HepG2 (cell line): ENCODE results near the gene GRK3. TPM values are rescaled to one million over a fixed set of nuclear protein-coding genes. Genes with fewer than 3 reads are reported as not detected.

ENCODE experiments used
- ATAC-seq: fragments of 200-7000 bp; cut with Tn5 transposase; 3 replicates; pipeline ENCODE4 v1.9.1; 2020; ENCODE audit warnings: mild to moderate bottlenecking, moderate library complexity
- BruUV-seq: library from RNA; stranded (reverse); fragments of 400-500 nt; replicated peaks from 2 replicates; lab custom pipeline; 2021; lab: Mats Ljungman, UMichigan
- CTCF ChIA-PET: fragments of 300-600 bp; formaldehyde crosslinking; extraction: SDS; loops from one replicate; lab custom pipeline; 2021; ENCODE audit warnings: low total read pairs, inconsistent platforms, low intra/inter-chr PET ratio; lab: Yijun Ruan, JAX
- POLR2A ChIA-PET: fragments of 350-600 bp; sonication (Branson Sonifier 250); formaldehyde crosslinking; loops from one replicate; lab custom pipeline; 2020; ENCODE audit warnings: antibody characterized with exemption, inconsistent platforms; lab: Yijun Ruan, JAX
- DNase-seq: peaks from one replicate; pipeline ENCODE4 v3.0.0-alpha.2; 2015; ENCODE audit warnings: low spot score
- FAIRE-seq: peaks from 3 replicates; lab custom pipeline; 2011; peaks lifted over from hg19 to GRCh38; lab: Jason Lieb, UNC
- H2AFZ ChIP-seq: one replicate; pipeline ENCODE4 v1.6.1; 2011; ENCODE audit warnings: low read length, inconsistent platforms
- H3K27ac ChIP-seq: fragments of 300-600 bp; 3 replicates; pipeline ENCODE4 v1.8.0; 2011; ENCODE audit warnings: mixed run types, mild to moderate bottlenecking, mixed read lengths, low read length, inconsistent platforms; ENCODE audit not compliant: insufficient read depth; ENCODE audit errors: extremely low read length
- H3K27me3 ChIP-seq, 2 experiments: fragments of 200-600 bp in 1 of 2; 2 replicates in 1 of 2; 3 replicates in 1 of 2; pipeline versions ENCODE4 v1.6.0 to v1.8.0; 2011; ENCODE audit warnings: low read length in 2 of 2, mild to moderate bottlenecking in 2 of 2, moderate library complexity in 2 of 2, inconsistent platforms in 1 of 2; ENCODE audit not compliant: insufficient read depth in 2 of 2, control insufficient read depth in 1 of 2
- H3K36me3 ChIP-seq, 2 experiments: fragments of 200-600 bp in 1 of 2; replicated peaks in 1 of 2; 2 replicates in 1 of 2; 3 replicates in 1 of 2; pipeline versions ENCODE4 v1.5.1 to v1.8.0; 2011; ENCODE audit warnings: low read length in 2 of 2, inconsistent platforms in 1 of 2; ENCODE audit not compliant: insufficient read depth in 2 of 2, control insufficient read depth in 1 of 2
- H3K4me1 ChIP-seq: 2 replicates; pipeline ENCODE4 v1.5.1; 2012; ENCODE audit warnings: low read length, inconsistent platforms; ENCODE audit not compliant: insufficient read depth
- H3K4me2 ChIP-seq: 2 replicates; pipeline ENCODE4 v1.6.0; 2011; ENCODE audit warnings: low read depth, low read length, inconsistent platforms
- H3K4me3 ChIP-seq, 3 experiments: fragments of 200-600 bp in 1 of 3; sonication (generic), shearing (Covaris generic) in 1 of 3; replicated peaks in 1 of 3; 2 replicates each; pipeline ENCODE4 v1.5.1; 2011 to 2016; ENCODE audit warnings: low read length in 3 of 3, inconsistent platforms in 2 of 3, low read depth in 2 of 3, mild to moderate bottlenecking in 2 of 3, control low read depth in 1 of 3, mixed read lengths in 1 of 3; ENCODE audit not compliant: insufficient read depth in 1 of 3
- H3K79me2 ChIP-seq: one replicate; pipeline ENCODE4 v1.6.1; 2011; ENCODE audit warnings: low read length, inconsistent platforms; ENCODE audit not compliant: insufficient read depth
- H3K9ac ChIP-seq: 2 replicates; pipeline ENCODE4 v1.6.0; 2011; ENCODE audit warnings: mild to moderate bottlenecking, low read depth, low read length, inconsistent platforms; ENCODE audit not compliant: insufficient read depth
- H3K9me3 ChIP-seq: 2 replicates; pipeline ENCODE4 v1.5.1; 2012; ENCODE audit warnings: mild to moderate bottlenecking, low read length
- H4K20me1 ChIP-seq: 2 replicates; pipeline ENCODE4 v1.6.0; 2011; ENCODE audit warnings: inconsistent platforms, mild to moderate bottlenecking, low read length, moderate library complexity; ENCODE audit not compliant: insufficient read depth
- GATAD2A ChIP-seq: IDR thresholded peaks from 2 replicates; pipeline ENCODE4 v1.6.1; 2016
- RFX3 ChIP-seq: IDR thresholded peaks from 2 replicates; pipeline ENCODE4 v1.6.1; 2016; ENCODE audit warnings: missing biosample characterization, missing genetic modification reagents
- ZKSCAN5 ChIP-seq: sonication (generic); formaldehyde crosslinking; IDR thresholded peaks from 2 replicates; pipeline ENCODE4 v1.5.1; 2020; ENCODE audit warnings: mild to moderate bottlenecking, missing genetic modification reagents
- ZNF3 ChIP-seq: IDR thresholded peaks from 2 replicates; pipeline ENCODE4 v1.7.0; 2017; ENCODE audit warnings: inconsistent platforms
- ZNF790 ChIP-seq: sonication (generic); formaldehyde crosslinking; IDR thresholded peaks from 2 replicates; pipeline ENCODE4 v1.8.0; 2022; ENCODE audit warnings: missing genetic modification reagents, mild to moderate bottlenecking, borderline replicate concordance
- WGBS: methylation state at CpG from one replicate; pipeline ENCODE4 v1.1.6; 2017; ENCODE audit warnings: low lambda C conversion rate; 5-methylcytosine and 5-hydroxymethylcytosine counted together
- in situ Hi-C: cut with HindIII; loops from 2 replicates; pipeline ENCODE4 v1.10.0; 2017; ENCODE audit warnings: low pct_unique_long_range_greater_than_20kb; ENCODE audit not compliant: extremely low pct_ligation_motif_present
- intact Hi-C: fragments of 100-400 bp; cut with micrococcal nuclease; formaldehyde crosslinking; loops from one replicate; pipeline ENCODE4 v1.10.0; 2022; ENCODE audit not compliant: unreplicated experiment
- polyA plus RNA-seq, 8 experiments: library from polyadenylated mRNA; depleted of rRNA in 3 of 8; stranded (reverse) in 7 of 8; unstranded in 1 of 8; fragments of >200 nt; fragmentation: Illumina TruSeq in 4 of 8; extraction: Trizol in 4 of 8; gene quantifications; 2 replicates each; pipeline versions ENCODE4 v1.2.1 to v1.2.3, GENCODE V29; 2011 to 2016; ENCODE audit warnings: low read depth in 4 of 8, missing spikeins in 1 of 8, mixed read lengths in 1 of 8; ENCODE audit not compliant: insufficient read depth in 1 of 8
- total RNA-seq, 5 experiments: library from RNA; depleted of rRNA; stranded (reverse); fragments of >200 nt; fragmentation: Illumina TruSeq; extraction: Trizol; gene quantifications; 2 replicates each; pipeline ENCODE4 v1.2.3, GENCODE V29; 2016; ENCODE audit warnings: low read depth in 1 of 5
- TF ChIP-seq, protein P1 (sequence below): sonication (generic); formaldehyde crosslinking; IDR thresholded peaks from 2 replicates; pipeline ENCODE4 v1.9.0; 2021; ENCODE audit warnings: missing genetic modification reagents, mild to moderate bottlenecking, borderline replicate concordance
- TF ChIP-seq, protein P2 (sequence below): IDR thresholded peaks from 2 replicates; pipeline ENCODE4 v1.6.1; 2016; ENCODE audit warnings: low read depth, missing genetic modification reagents, missing compliant biosample characterization

The GRK3 gene
- total and polyA plus RNA-seq, 2 of the 13 experiments (the other 11 are each of a cell fraction or from before 2014, with no cell fraction given): 8.5 to 16.7 TPM

- POLR2A ChIA-PET: no interaction called here
- no peaks in the 10 kb centered on the region for H3K27me3 ChIP-seq
- no peak overlapping the region for H3K27ac ChIP-seq
- no peak for ATAC-seq
- intact Hi-C loops: no loop called here
- peaks cover 3% of the 10 kb centered on the region for H3K79me2 ChIP-seq
- H3K4me3 ChIP-seq: no peak overlapping the region
- no peak overlapping the region for H3K9ac ChIP-seq
- no TSS peak for BruUV-seq
- no peak for DNase-seq
- H4K20me1 ChIP-seq: no peaks in the 10 kb centered on the region
- WGBS: 96% methylated on average over 2 of the region's 2 CpGs
- TF ChIP-seq ZNF790 (CRISPR knock-in tag): no peak
- TF ChIP-seq, protein P1, sequence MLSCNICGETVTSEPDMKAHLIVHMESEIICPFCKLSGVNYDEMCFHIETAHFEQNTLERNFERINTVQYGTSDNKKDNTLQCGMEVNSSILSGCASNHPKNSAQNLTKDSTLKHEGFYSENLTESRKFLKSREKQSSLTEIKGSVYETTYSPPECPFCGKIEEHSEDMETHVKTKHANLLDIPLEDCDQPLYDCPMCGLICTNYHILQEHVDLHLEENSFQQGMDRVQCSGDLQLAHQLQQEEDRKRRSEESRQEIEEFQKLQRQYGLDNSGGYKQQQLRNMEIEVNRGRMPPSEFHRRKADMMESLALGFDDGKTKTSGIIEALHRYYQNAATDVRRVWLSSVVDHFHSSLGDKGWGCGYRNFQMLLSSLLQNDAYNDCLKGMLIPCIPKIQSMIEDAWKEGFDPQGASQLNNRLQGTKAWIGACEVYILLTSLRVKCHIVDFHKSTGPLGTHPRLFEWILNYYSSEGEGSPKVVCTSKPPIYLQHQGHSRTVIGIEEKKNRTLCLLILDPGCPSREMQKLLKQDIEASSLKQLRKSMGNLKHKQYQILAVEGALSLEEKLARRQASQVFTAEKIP (CRISPR knock-in tag): no peak
- TF ChIP-seq RFX3: no peak
- TF ChIP-seq ZNF3 (CRISPR knock-in tag): no peak
- TF ChIP-seq ZKSCAN5: no peak
- no peak for FAIRE-seq
- H2AFZ ChIP-seq: no peak overlapping the region
- CTCF ChIA-PET: no interaction called here
- no peaks in the 10 kb centered on the region for H3K9me3 ChIP-seq
- H3K36me3 ChIP-seq: no peaks in the 10 kb centered on the region
- in situ Hi-C loops: loop anchor here (10.0 kb wide), 1 partner anchor 96 kb away; the partner anchor contains the start of gene GRK3
- H3K4me1 ChIP-seq: peaks cover 67% of the 10 kb centered on the region
- H3K4me2 ChIP-seq: no peak overlapping the region
Observed at GRCh38 chr22:25661073-25661472, 96.6 kb downstream of the GRK3 start.

GRCh38 chr22:25663654-25664053 is 99.2 kb downstream of the GRK3 start:
- Histone ChIP-seq H3K79me2 (peaks cover 3% of the 10 kb centered on the region), H3K9ac (no peak overlapping the region), H3K4me1 (peaks cover 89% of the 10 kb centered on the region), H3K9me3 (no peaks in the 10 kb centered on the region), H3K27me3 (no peaks in the 10 kb centered on the region), H3K4me3 (no peak overlapping the region), H3K36me3 (no peaks in the 10 kb centered on the region), H3K27ac (peak overlapping the region; percentile 63), H4K20me1 (no peaks in the 10 kb centered on the region), H3K4me2 (peak overlapping the region; percentile 49), H2AFZ (no peak overlapping the region)
- intact Hi-C loops (no loop called here), in situ Hi-C loops (loop anchor here (10.0 kb wide), 1 partner anchor 99 kb away; the partner anchor contains the start of gene GRK3)
- DNase-seq: peak; percentile 90
- no peak for FAIRE-seq
- ChIA-PET POLR2A (no interaction called here), CTCF (no interaction called here)
- ATAC-seq: peak; percentile 55
- 10% methylated on average over 4 of the region's 4 CpGs for WGBS
- BruUV-seq: no TSS peak
- TF ChIP-seq, protein P2, sequence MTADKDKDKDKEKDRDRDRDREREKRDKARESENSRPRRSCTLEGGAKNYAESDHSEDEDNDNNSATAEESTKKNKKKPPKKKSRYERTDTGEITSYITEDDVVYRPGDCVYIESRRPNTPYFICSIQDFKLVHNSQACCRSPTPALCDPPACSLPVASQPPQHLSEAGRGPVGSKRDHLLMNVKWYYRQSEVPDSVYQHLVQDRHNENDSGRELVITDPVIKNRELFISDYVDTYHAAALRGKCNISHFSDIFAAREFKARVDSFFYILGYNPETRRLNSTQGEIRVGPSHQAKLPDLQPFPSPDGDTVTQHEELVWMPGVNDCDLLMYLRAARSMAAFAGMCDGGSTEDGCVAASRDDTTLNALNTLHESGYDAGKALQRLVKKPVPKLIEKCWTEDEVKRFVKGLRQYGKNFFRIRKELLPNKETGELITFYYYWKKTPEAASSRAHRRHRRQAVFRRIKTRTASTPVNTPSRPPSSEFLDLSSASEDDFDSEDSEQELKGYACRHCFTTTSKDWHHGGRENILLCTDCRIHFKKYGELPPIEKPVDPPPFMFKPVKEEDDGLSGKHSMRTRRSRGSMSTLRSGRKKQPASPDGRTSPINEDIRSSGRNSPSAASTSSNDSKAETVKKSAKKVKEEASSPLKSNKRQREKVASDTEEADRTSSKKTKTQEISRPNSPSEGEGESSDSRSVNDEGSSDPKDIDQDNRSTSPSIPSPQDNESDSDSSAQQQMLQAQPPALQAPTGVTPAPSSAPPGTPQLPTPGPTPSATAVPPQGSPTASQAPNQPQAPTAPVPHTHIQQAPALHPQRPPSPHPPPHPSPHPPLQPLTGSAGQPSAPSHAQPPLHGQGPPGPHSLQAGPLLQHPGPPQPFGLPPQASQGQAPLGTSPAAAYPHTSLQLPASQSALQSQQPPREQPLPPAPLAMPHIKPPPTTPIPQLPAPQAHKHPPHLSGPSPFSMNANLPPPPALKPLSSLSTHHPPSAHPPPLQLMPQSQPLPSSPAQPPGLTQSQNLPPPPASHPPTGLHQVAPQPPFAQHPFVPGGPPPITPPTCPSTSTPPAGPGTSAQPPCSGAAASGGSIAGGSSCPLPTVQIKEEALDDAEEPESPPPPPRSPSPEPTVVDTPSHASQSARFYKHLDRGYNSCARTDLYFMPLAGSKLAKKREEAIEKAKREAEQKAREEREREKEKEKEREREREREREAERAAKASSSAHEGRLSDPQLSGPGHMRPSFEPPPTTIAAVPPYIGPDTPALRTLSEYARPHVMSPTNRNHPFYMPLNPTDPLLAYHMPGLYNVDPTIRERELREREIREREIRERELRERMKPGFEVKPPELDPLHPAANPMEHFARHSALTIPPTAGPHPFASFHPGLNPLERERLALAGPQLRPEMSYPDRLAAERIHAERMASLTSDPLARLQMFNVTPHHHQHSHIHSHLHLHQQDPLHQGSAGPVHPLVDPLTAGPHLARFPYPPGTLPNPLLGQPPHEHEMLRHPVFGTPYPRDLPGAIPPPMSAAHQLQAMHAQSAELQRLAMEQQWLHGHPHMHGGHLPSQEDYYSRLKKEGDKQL (CRISPR knock-in tag): peak; percentile 76; the same call in 1 of the 2 replicates
- peak; percentile 64; the same call in 1 of the 2 replicates for TF ChIP-seq GATAD2A (CRISPR knock-in tag)
